Naive thymus-derived CD4-positive, alpha-beta T cell (primary cell): ENCODE data around the gene SH2D6. TPM values are rescaled to one million over a fixed set of nuclear protein-coding genes. Genes with fewer than 3 reads are reported as not detected.
"Not testable (repeated sequence)": the region's sequence is repeated elsewhere in the genome, so short reads cannot be mapped to it uniquely, and the experiment has no call there.

ENCODE experiments used
- ATAC-seq: fragments of 150-1000 bp; cut with Tn5 transposase; 2 replicates; pipeline ENCODE4 v1.10.0; 2021; ENCODE audit warnings: mild to moderate bottlenecking, moderate library complexity
- CTCF ChIA-PET: fragments of 350-600 bp; sonication (Branson Sonifier 250); formaldehyde crosslinking; loops from one replicate; lab custom pipeline; 2021; ENCODE audit warnings: antibody characterized with exemption; lab: Charles Lee
- POLR2A ChIA-PET: fragments of 350-600 bp; sonication (Branson Sonifier 250); formaldehyde crosslinking; loops from one replicate; lab custom pipeline; 2021; ENCODE audit warnings: antibody characterized with exemption, inconsistent platforms; lab: Charles Lee
- DNase-seq, 9 donors: peaks; one replicate each; pipeline versions ENCODE4 v3.0.0 to v3.0.0-alpha.2; 2020 to 2022; ENCODE audit warnings: mixed read lengths in 1 of 9
- H3K27ac ChIP-seq: one replicate; pipeline ENCODE4 v1.7.0; 2013; ENCODE audit warnings: mild to moderate bottlenecking, low read depth, low read length, moderate library complexity
- H3K27me3 ChIP-seq, 2 donors: one replicate each; pipeline ENCODE4 v1.7.0; 2013; ENCODE audit warnings: low read length in 2 of 2, mild to moderate bottlenecking in 2 of 2, moderate library complexity in 2 of 2; ENCODE audit not compliant: control insufficient read depth in 2 of 2, insufficient read depth in 2 of 2
- H3K36me3 ChIP-seq, 3 experiments: 1 replicate in 2 of 3; 2 replicates in 1 of 3; pipeline ENCODE4 v1.7.0; 2013; ENCODE audit warnings: low read length in 3 of 3, mild to moderate bottlenecking in 3 of 3, moderate library complexity in 1 of 3; ENCODE audit not compliant: insufficient read depth in 3 of 3, control insufficient read depth in 2 of 3
- H3K4me1 ChIP-seq, 2 donors: one replicate each; pipeline ENCODE4 v1.7.0; 2013; ENCODE audit warnings: low read length in 2 of 2, mild to moderate bottlenecking in 2 of 2, moderate library complexity in 1 of 2; ENCODE audit not compliant: control insufficient read depth in 2 of 2, insufficient read depth in 2 of 2
- H3K4me3 ChIP-seq: 2 replicates; pipeline ENCODE4 v1.7.0; 2013; ENCODE audit warnings: mild to moderate bottlenecking, low read length
- H3K9me3 ChIP-seq, 3 experiments: 1 replicate in 2 of 3; 2 replicates in 1 of 3; pipeline ENCODE4 v1.7.0; 2013; ENCODE audit warnings: low read length in 3 of 3; ENCODE audit not compliant: control insufficient read depth in 2 of 3
- H3K27ac Mint-ChIP-seq, 9 donors: one replicate each; pipeline ENCODE4 v1.8.0; 2020 to 2022; ENCODE audit warnings: mixed read lengths in 9 of 9, mild to moderate bottlenecking in 8 of 9, moderate library complexity in 5 of 9, inconsistent platforms in 2 of 9
- H3K27me3 Mint-ChIP-seq, 5 donors: one replicate each; pipeline ENCODE4 v1.8.0; 2021 to 2022; ENCODE audit warnings: mixed read lengths in 5 of 5, mild to moderate bottlenecking in 1 of 5
- H3K36me3 Mint-ChIP-seq, 5 donors: one replicate each; pipeline ENCODE4 v1.8.0; 2020 to 2022; ENCODE audit warnings: mixed read lengths in 5 of 5, mild to moderate bottlenecking in 3 of 5, inconsistent platforms in 1 of 5
- H3K4me1 Mint-ChIP-seq, 7 donors: one replicate each; pipeline ENCODE4 v1.8.0; 2020 to 2022; ENCODE audit warnings: mixed read lengths in 7 of 7, mild to moderate bottlenecking in 3 of 7, inconsistent platforms in 1 of 7
- H3K4me3 Mint-ChIP-seq, 10 donors: one replicate each; pipeline ENCODE4 v1.8.0; 2020 to 2022; ENCODE audit warnings: mild to moderate bottlenecking in 10 of 10, mixed read lengths in 10 of 10, moderate library complexity in 6 of 10, inconsistent platforms in 2 of 10
- H3K9me3 Mint-ChIP-seq, 11 donors: one replicate each; pipeline ENCODE4 v1.8.0; 2020 to 2022; ENCODE audit warnings: mixed read lengths in 11 of 11, mild to moderate bottlenecking in 4 of 11, inconsistent platforms in 1 of 11, moderate library complexity in 1 of 11
- intact Hi-C, 2 donors: fragments of 100-400 bp; cut with micrococcal nuclease; formaldehyde crosslinking; loops; one replicate each; pipeline ENCODE4 v1.15.1; 2023
- polyA plus RNA-seq, 2 donors: library from polyadenylated mRNA; unstranded; fragments of 300-500 nt; fragmentation: Illumina TruSeq; gene quantifications; one replicate each; pipeline ENCODE4 v1.2.3, GENCODE V29; 2021
- total RNA-seq, 6 experiments: library from RNA in 5 of 6; stranded (reverse) in 5 of 6; gene quantifications; 1 replicate in 5 of 6; 2 replicates in 1 of 6; pipeline ENCODE4 v1.2.3 and lab custom pipeline; 2021 to 2026

The SH2D6 gene
- total and polyA plus RNA-seq, 7 experiments from 2014 or later: 0.48 to 1.1 (median 0.94) TPM; not detected in 4

DNA sequence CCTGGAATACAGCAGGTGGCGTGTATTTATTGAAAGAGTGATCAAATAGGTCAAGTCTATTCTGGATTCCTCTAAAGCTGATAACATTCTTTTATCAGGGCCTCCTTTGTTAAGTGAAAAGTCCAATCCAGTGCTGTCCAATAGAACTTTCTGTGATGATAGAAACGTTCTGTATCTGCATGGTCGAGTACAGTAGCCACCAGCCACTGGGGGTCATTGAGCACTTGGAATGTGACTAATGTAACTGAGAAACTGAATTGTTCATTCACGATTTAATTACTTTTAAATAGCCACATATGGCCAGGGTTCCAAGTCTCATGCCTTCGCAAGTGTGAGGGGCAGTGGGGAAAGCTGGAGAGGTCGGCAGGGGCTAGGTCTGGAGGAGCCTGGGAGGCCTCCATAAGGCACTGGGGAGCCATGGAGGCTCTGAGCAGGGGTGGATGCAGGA is 20.5 kb downstream of the SH2D6 start:
- Histone ChIP-seq H3K4me1 (peaks cover 12 to 25% of the 10 kb centered on the region in 2 donors), H3K27me3 (no peaks in the 10 kb centered on the region), H3K27ac (peak overlapping the region; percentile 82), H3K36me3 (no peaks in the 10 kb centered on the region), H3K9me3 (no peaks in the 10 kb centered on the region), H3K4me3 (no peak overlapping the region)
- Mint-ChIP-seq H3K36me3 (no peaks in the 10 kb centered on the region), H3K27me3 (no peaks in the 10 kb centered on the region), H3K4me1 (peaks cover 15 to 42% (median 34%) of the 10 kb centered on the region in 7 donors), H3K27ac (peak overlapping the region in 7 of 9 donors; percentile 9 to 89 (median 48)), H3K9me3 (no peaks in the 10 kb centered on the region), H3K4me3 (peak overlapping the region in 6 of 10 donors; percentile 10 to 87 (median 39))
- POLR2A ChIA-PET: interaction anchor here (1.1 to 2.7 kb wide), 5 partner anchors 10 to 111 kb away, joined by 3 to 32 read pairs (median 18); partner anchors contain the start of genes MAT2A and SH2D6
- ATAC-seq (no peak), DNase-seq (no peak)
- CTCF ChIA-PET: interaction anchor here (1.9 kb wide), 1 partner anchor 18 kb away, joined by 5 read pairs; no protein-coding TSS in a partner anchor
- intact Hi-C loops: loop anchor here in 1 of 2 donors (2.0 kb wide), 1 partner anchor 84 kb away; the partner anchor contains the start of genes ELMOD3 and RETSAT

DNA sequence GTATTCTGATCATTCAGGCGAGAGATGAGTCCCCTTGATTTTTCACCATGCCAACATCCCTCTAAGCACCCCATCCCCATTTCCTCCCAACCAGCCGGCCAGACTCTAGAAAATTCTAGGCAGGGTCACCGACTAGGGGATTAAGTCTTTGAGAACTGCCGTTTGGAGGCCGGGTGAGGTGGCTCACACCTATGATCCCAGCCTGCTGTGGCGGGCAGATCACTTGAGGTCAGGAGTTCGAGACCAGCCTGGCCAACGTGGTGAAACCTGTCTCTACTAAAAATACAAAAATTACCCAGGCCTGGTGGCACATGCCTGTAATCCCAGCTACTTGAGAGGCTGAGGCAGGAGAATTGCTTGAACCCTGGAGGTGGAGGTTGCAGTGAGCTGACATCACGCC is 21.1 kb downstream of the SH2D6 start:
- H3K27ac ChIP-seq, DNase-seq, H3K36me3 ChIP-seq, H3K27me3 ChIP-seq, ATAC-seq, H3K4me3 ChIP-seq, H3K9me3 Mint-ChIP-seq, H3K9me3 ChIP-seq, H3K36me3 Mint-ChIP-seq, H3K27me3 Mint-ChIP-seq: not testable (repeated sequence)
- H3K4me1 Mint-ChIP-seq: peaks cover 15 to 42% (median 34%) of the 10 kb centered on the region in 7 donors
- intact Hi-C loops: loop anchor here in 1 of 2 donors (2.0 kb wide), 1 partner anchor 85 kb away; the partner anchor contains the start of genes ELMOD3 and RETSAT
- H3K4me3 Mint-ChIP-seq: peak overlapping the region in 6 of 10 donors; percentile 53 to 71 (median 62)
- CTCF ChIA-PET: interaction anchor here (1.2 kb wide), 1 partner anchor 198 kb away, joined by 3 read pairs; no protein-coding TSS in a partner anchor
- H3K27ac Mint-ChIP-seq: peak overlapping the region in 7 of 9 donors; percentile 62 to 87 (median 69)
- POLR2A ChIA-PET: interaction anchor here (2.7 kb wide), 1 partner anchor 100 kb away, joined by 27 read pairs; the partner anchor contains the start of gene MAT2A
- H3K4me1 ChIP-seq: peaks cover 12 to 25% of the 10 kb centered on the region in 2 donors

DNA sequence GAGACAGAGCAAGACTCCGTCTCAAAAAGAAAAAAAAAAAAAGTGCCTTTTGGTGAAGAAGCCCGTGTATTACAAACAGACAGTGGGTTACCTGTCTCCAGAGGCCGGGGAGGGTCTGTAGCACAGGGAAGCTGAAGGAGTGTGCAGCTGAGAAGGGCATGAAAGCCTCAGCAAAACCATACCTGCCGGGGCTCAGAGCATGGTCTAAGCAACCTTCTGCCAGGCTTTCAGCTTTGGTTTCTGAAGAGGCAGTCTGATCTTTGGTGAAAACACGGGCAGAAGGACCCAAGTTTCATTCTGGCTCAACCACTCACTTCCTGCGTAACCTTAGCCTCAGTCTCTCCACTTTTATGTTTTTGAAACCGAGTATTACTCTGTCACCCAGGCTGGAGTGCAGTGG is 21.5 kb downstream of the SH2D6 start:
- ATAC-seq (no peak), DNase-seq (no peak)
- H3K4me1 ChIP-seq: peaks cover 12 to 25% of the 10 kb centered on the region in 2 donors
- no peak overlapping the region for H3K27ac ChIP-seq
- H3K27me3 ChIP-seq: no peaks in the 10 kb centered on the region
- Mint-ChIP-seq H3K4me1 (peaks cover 15 to 42% (median 34%) of the 10 kb centered on the region in 7 donors), H3K9me3 (no peaks in the 10 kb centered on the region), H3K27me3 (no peaks in the 10 kb centered on the region), H3K4me3 (peak overlapping the region in 7 of 10 donors; percentile 23 to 71 (median 61)), H3K36me3 (no peaks in the 10 kb centered on the region), H3K27ac (peak overlapping the region; percentile 41 to 87 (median 69))
- H3K9me3 ChIP-seq: no peaks in the 10 kb centered on the region
- CTCF ChIA-PET: interaction anchor here (1.2 kb wide), 1 partner anchor 198 kb away, joined by 3 read pairs; no protein-coding TSS in a partner anchor
- no peak overlapping the region for H3K4me3 ChIP-seq
- intact Hi-C loops: loop anchor here in 1 of 2 donors (2.0 kb wide), 1 partner anchor 85 kb away; the partner anchor contains the start of genes ELMOD3 and RETSAT
- no peaks in the 10 kb centered on the region for H3K36me3 ChIP-seq
- POLR2A ChIA-PET: no interaction called here

DNA sequence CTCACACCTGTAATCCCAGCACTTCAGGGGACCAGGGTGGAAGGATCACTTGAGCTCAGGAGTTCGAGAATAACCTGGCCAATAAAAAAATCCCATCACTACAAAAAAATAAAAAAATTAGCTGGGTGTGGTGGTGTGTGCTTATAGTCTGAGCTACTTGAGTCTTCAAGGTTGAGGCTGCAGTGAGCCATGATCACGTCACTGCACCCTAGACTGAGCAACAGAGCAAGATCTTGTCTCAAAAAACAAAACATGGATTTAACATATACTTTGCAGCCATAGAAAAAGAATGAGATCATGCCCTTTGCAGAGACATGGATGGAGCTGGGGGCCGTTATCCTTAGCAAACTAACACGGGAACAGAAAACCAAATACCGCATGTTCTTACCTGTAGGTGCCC is 22.2 kb downstream of the SH2D6 start:
- ChIA-PET CTCF (interaction anchor here (0.6 to 1.2 kb wide), 3 partner anchors 19 to 197 kb away, joined by 3 read pairs; no protein-coding TSS in a partner anchor), POLR2A (interaction anchor here (1.1 kb wide), 1 partner anchor 12 kb away, joined by 3 read pairs; no protein-coding TSS in a partner anchor)
- no peak for DNase-seq
- Mint-ChIP-seq H3K36me3 (no peaks in the 10 kb centered on the region), H3K27me3 (no peaks in the 10 kb centered on the region), H3K4me3 (no peak overlapping the region), H3K4me1 (peaks cover 15 to 42% (median 34%) of the 10 kb centered on the region in 7 donors), H3K9me3 (no peaks in the 10 kb centered on the region), H3K27ac (peak overlapping the region in 1 of 9 donors; percentile 51)
- no peak overlapping the region for H3K27ac ChIP-seq
- no peaks in the 10 kb centered on the region for H3K27me3 ChIP-seq
- H3K36me3 ChIP-seq: no peaks in the 10 kb centered on the region
- H3K4me3 ChIP-seq: no peak overlapping the region
- peaks cover 12 to 25% of the 10 kb centered on the region in 2 donors for H3K4me1 ChIP-seq
- no peaks in the 10 kb centered on the region for H3K9me3 ChIP-seq
- no peak for ATAC-seq
- intact Hi-C loops: no loop called here

DNA sequence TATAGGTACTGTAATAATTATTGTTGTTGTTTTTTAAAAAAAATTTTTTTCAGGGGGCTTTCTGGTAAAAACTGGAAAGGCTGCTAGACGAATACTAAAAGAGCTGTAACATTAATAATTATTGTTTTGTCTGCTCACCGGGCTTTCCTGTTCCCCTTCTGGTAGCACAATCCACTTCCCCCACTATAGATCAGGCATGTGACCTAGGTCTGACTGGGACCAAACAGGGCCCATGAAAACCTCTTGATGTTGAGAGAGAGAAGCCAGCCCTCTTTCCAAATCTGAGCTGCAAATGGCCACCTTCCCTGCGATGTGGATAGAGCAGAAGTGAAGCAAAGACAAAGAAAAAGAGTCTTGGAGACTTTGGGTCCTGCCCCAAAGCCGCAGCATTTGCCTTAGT is 23.4 kb downstream of the SH2D6 start:
- POLR2A ChIA-PET: interaction anchor here (1.1 kb wide), 1 partner anchor 13 kb away, joined by 3 read pairs; no protein-coding TSS in a partner anchor
- Histone ChIP-seq H3K4me3 (no peak overlapping the region), H3K36me3 (no peaks in the 10 kb centered on the region), H3K9me3 (no peaks in the 10 kb centered on the region), H3K4me1 (peaks cover 12 to 25% of the 10 kb centered on the region in 2 donors), H3K27ac (no peak overlapping the region), H3K27me3 (no peaks in the 10 kb centered on the region)
- Mint-ChIP-seq H3K27ac (no peak overlapping the region), H3K9me3 (no peaks in the 10 kb centered on the region), H3K4me1 (peaks cover 6 to 35% (median 28%) of the 10 kb centered on the region in 7 donors), H3K36me3 (no peaks in the 10 kb centered on the region), H3K27me3 (no peaks in the 10 kb centered on the region), H3K4me3 (no peak overlapping the region)
- no peak for DNase-seq
- intact Hi-C loops: no loop called here
- CTCF ChIA-PET: no interaction called here
- no peak for ATAC-seq

DNA sequence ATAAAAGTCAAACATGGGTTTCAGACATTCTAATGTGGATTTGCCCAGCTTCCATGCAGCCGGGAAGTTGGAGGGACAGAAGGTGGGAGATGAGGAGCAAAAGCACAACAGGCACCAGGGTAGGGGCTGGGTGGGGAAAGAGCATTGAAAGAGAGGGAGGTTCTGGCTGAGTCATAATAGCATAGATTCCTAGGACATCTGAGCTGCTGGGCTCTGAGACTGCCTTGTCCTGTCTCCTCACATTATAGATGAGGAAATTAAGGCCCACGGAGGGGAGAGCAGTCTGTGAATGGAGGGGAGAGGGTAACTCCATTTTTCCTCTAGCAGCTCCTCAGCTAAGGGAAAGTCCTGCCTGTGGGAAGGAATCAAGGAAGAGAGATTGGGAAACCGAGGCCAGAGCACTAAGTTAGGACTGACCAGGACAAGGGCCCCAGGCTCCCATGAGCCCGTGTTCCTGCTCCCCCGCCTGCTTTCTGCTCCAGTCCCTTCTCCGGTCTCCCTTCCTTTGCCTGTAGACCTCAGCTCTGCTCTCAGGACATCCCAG is 26.2 kb downstream of the SH2D6 start:
- Histone ChIP-seq H3K27ac (no peak overlapping the region), H3K27me3 (no peaks in the 10 kb centered on the region), H3K9me3 (no peaks in the 10 kb centered on the region), H3K36me3 (no peaks in the 10 kb centered on the region), H3K4me3 (no peak overlapping the region), H3K4me1 (peaks cover 0 to 5% of the 10 kb centered on the region in 2 donors)
- Mint-ChIP-seq H3K36me3 (no peaks in the 10 kb centered on the region), H3K27me3 (no peaks in the 10 kb centered on the region), H3K9me3 (no peaks in the 10 kb centered on the region), H3K4me3 (no peak overlapping the region), H3K4me1 (peaks cover 0 to 13% (median 5%) of the 10 kb centered on the region in 7 donors), H3K27ac (peak overlapping the region in 1 of 9 donors; percentile 36)
- DNase-seq (no peak), ATAC-seq (no peak)
- CTCF ChIA-PET: no interaction called here
- intact Hi-C loops: no loop called here
- POLR2A ChIA-PET: interaction anchor here (0.6 kb wide), 1 partner anchor 85 kb away, joined by 4 read pairs; no protein-coding TSS in a partner anchor
